Erythroblast (primary cell): ENCODE measurements around the gene RNF144B.

Source experiments
- GATA1 ChIP-seq: IDR thresholded peaks from 2 replicates; pipeline ENCODE4 v1.6.1; 2011; ENCODE audit warnings: low read depth, mild to moderate bottlenecking, control low read depth, low read length, moderate library complexity
- POLR2A ChIP-seq: IDR thresholded peaks from 2 replicates; pipeline ENCODE4 v1.6.1; 2011; ENCODE audit warnings: mild to moderate bottlenecking, low read length

DNA sequence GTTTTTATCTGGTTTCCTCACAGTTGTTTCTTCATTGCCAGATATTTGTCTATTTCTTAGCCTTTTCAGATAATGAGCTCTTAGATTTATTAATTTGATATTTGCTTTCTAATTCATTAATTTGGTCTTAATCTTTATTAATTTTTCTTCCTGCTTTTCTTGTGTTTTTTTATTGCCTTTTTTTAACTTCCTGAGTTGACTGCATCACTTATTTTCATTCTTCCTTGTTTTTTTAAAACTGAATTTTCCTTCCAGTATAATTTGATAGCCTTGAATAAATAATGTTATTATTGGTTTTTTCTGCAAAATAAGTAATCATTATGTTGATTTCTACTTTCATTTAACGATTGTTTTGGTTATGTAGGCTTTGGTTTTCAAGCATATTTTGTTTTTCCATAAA, 91.5 kb downstream of the RNF144B start:
- no peak for TF ChIP-seq POLR2A
- TF ChIP-seq GATA1: no peak
